Right lobe of liver (tissue), 6 donors: ENCODE data around the gene MMP25. TPM values are rescaled to one million over a fixed set of nuclear protein-coding genes. Genes with fewer than 3 reads are reported as not detected.
A peak's percentile ranks its signal among the peaks of the same experiment; 100 is the strongest.

Experiments
- ATAC-seq, 4 donors: fragments of 200-7000 bp; cut with Tn5 transposase; one replicate each; pipeline ENCODE4 v1.9.1; 2020; ENCODE audit warnings: mild to moderate bottlenecking in 4 of 4, moderate library complexity in 4 of 4
- DNase-seq, 3 donors: peaks; one replicate each; pipeline ENCODE4 v3.0.0-alpha.2; 2020
- H3K27ac ChIP-seq, 3 donors: fragments of 200-600 bp; one replicate each; pipeline ENCODE4 v1.8.0; 2022
- H3K27me3 ChIP-seq, 2 donors: fragments of 200-600 bp; one replicate each; pipeline ENCODE4 v1.8.0; 2022
- H3K36me3 ChIP-seq, 4 donors: fragments of 200-600 bp; sonication (generic) in 1 of 4; one replicate each; pipeline versions ENCODE4 v1.5.1 to v1.8.0; 2017 to 2022; ENCODE audit warnings: control low read depth in 1 of 4
- H3K4me1 ChIP-seq, 4 donors: fragments of 200-600 bp; sonication (generic) in 1 of 4; one replicate each; pipeline versions ENCODE4 v1.5.1 to v1.8.0; 2017 to 2022; ENCODE audit warnings: control low read depth in 1 of 4
- H3K4me3 ChIP-seq, 3 donors: fragments of 200-600 bp; one replicate each; pipeline ENCODE4 v1.8.0; 2022
- H3K9me3 ChIP-seq, 4 donors: fragments of 200-600 bp; sonication (generic) in 1 of 4; one replicate each; pipeline versions ENCODE4 v1.5.1 to v1.8.0; 2017 to 2022; ENCODE audit warnings: control low read depth in 1 of 4
- CTCF ChIP-seq, 4 donors: fragments of 200-600 bp in 3 of 4; fragments of 450-650 bp in 1 of 4; IDR thresholded peaks; one replicate each; pipeline versions ENCODE4 v1.5.1 to v1.8.0; 2016 to 2022; ENCODE audit warnings: antibody characterized with exemption in 4 of 4, mild to moderate bottlenecking in 2 of 4
- POLR2A ChIP-seq: fragments of 450-650 bp; IDR thresholded peaks from one replicate; pipeline ENCODE4 v1.6.1; 2017; ENCODE audit warnings: antibody characterized with exemption, mild to moderate bottlenecking
- WGBS: methylation state at CpG from one replicate; pipeline ENCODE4 v1.1.6; 2018; ENCODE audit warnings: low coverage, low lambda C conversion rate; ENCODE audit not compliant: insufficient coverage; ENCODE audit errors: missing lambda C conversion rate; 5-methylcytosine and 5-hydroxymethylcytosine counted together
- intact Hi-C, 2 donors: fragments of 100-400 bp; cut with DNase I; formaldehyde crosslinking; loops; one replicate each; pipeline versions ENCODE4 v1.11.2 to v1.14.1; 2022
- total RNA-seq, 6 experiments: library from RNA; depleted of rRNA in 2 of 6; stranded (reverse); fragments of >200 nt in 2 of 6; fragmentation: NEBNext Ultra II Directional in 3 of 6; extraction: Animal tissue kit (Norgen Biotek cat#: 25700) in 3 of 6; gene quantifications; one replicate each; pipeline versions ENCODE4 v1.1.0 to v1.2.4, GENCODE V29; 2016 to 2023
- donor health status: DM: no; HTN: yes; CAD: no.
- donor health status: DM: no; HTN: no; CAD: no.
- donor health status: DM: no; HTN: no; CAD: no.
- donor health status: DM: no; HTN: yes; CAD: no.
- donor health status: DM: no; HTN: yes; CAD: no.

MMP25 gene
- total RNA-seq, 6 experiments from 2014 or later = 1.3 to 2.0 (median 1.6) TPM

- peaks cover 0 to 5% (median 2%) of the 10 kb centered on the region in 4 donors for H3K4me1 ChIP-seq
- H3K27me3 ChIP-seq = no peaks in the 10 kb centered on the region
- peak within 1 kb of the TSS in 2 of 3 donors; percentile 12 to 41 for H3K4me3 ChIP-seq
- WGBS = 77% methylated on average over 5 of the region's 21 CpGs
- H3K36me3 ChIP-seq = no peaks in the 10 kb centered on the region
- no peak within 1 kb of the TSS for H3K27ac ChIP-seq
- TF ChIP-seq POLR2A = no peak
- no peak for TF ChIP-seq CTCF (IDR thresholded peaks at IDR 0.05)
- no peaks in the 10 kb centered on the region for H3K9me3 ChIP-seq
- ATAC-seq (no peak), DNase-seq (peak in 1 of 3 donors; percentile 47)
- intact Hi-C loops = no loop called here
Measured at GRCh38 chr16:3098459-3099394, 52.4 kb downstream of the MMP25 start, which contains the start of gene ZSCAN10. TSS of gene ZSCAN10 (minus strand) at chr16:3099294. CDS start at chr16:3092937, 6,357 bp downstream.

- H3K27me3 ChIP-seq = no peaks in the 10 kb centered on the region
- H3K4me3 ChIP-seq = no peak overlapping the region
- WGBS = 81% methylated on average over 5 of the region's 5 CpGs
- intact Hi-C loops = no loop called here
- DNase-seq (no peak), ATAC-seq (no peak)
- TF ChIP-seq POLR2A = no peak
- TF ChIP-seq CTCF (IDR thresholded peaks at IDR 0.05) = no peak
- peaks cover 0 to 5% (median 2%) of the 10 kb centered on the region in 4 donors for H3K4me1 ChIP-seq
- no peak overlapping the region for H3K27ac ChIP-seq
- no peaks in the 10 kb centered on the region for H3K36me3 ChIP-seq
- no peaks in the 10 kb centered on the region for H3K9me3 ChIP-seq
Measured at GRCh38 chr16:3099395-3099731, 53.0 kb downstream of the MMP25 start.

- peaks cover 0 to 5% (median 2%) of the 10 kb centered on the region in 4 donors for H3K4me1 ChIP-seq
- intact Hi-C loops = no loop called here
- TF ChIP-seq POLR2A (peak; percentile 12), CTCF (IDR thresholded peaks at IDR 0.05) (no peak)
- peak; percentile 94 to 95 (median 95) for DNase-seq
- H3K27me3 ChIP-seq = no peaks in the 10 kb centered on the region
- ATAC-seq = peak; percentile 96 to 98 (median 97)
- WGBS = 4% methylated on average over 27 of the region's 39 CpGs
- no peaks in the 10 kb centered on the region for H3K36me3 ChIP-seq
- no peaks in the 10 kb centered on the region for H3K9me3 ChIP-seq
- no peak overlapping the region for H3K27ac ChIP-seq
- H3K4me3 ChIP-seq = peak overlapping the region in 2 of 3 donors; percentile 12 to 41
Measured at GRCh38 chr16:3099732-3100499, 53.6 kb downstream of the MMP25 start.

- Histone ChIP-seq H3K4me1 (peaks cover 0 to 5% (median 2%) of the 10 kb centered on the region in 4 donors), H3K4me3 (no peak overlapping the region), H3K27me3 (no peaks in the 10 kb centered on the region), H3K27ac (peak overlapping the region in 2 of 3 donors; percentile 10 to 28), H3K36me3 (no peaks in the 10 kb centered on the region), H3K9me3 (no peaks in the 10 kb centered on the region)
- intact Hi-C loops = no loop called here
- ATAC-seq = no peak
- peak in 1 of 3 donors; percentile 46 for DNase-seq
- 59% methylated on average over 21 of the region's 29 CpGs for WGBS
- TF ChIP-seq CTCF (IDR thresholded peaks at IDR 0.05) = peak; percentile 36 to 50 (median 46)
- TF ChIP-seq POLR2A = no peak
Measured at GRCh38 chr16:3101018-3101840, 54.9 kb downstream of the MMP25 start.
